ENCODE results near the gene APOL2.

APOL2 gene

DNA sequence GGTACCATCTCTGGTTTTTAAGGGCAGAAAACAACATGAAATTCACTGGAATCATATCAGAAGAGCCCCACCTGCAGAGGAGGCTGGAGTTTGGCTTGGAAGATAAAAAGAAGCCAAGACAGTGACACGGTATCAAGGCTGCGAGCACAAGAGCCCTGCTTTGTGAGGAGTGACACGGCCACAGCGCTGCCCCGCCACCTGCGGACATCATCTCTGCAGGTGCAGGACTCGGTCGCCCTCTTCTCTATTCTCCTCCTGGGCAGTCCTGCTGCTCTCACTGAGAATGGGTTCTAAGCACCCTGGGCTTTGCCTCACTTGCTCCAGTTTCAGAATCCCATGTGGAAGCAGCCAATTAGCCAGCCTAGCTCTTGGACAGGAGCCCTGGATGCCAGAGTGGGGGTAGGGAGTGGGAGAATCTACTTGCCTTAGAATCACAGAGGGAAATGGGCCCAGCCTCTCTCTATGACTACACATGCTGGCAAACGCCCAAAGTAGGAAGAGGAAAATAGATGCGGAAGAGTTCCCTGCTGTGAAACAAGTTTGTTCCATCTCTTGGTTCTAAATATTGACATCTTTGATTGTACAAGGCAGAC is 54.8 kb downstream of the APOL2 start:
- Histone ChIP-seq H3K36me3 (ENCODE audit: control insufficient read depth in 1 of 2, insufficient read depth in 2 of 2, low read depth in 1 of 2, low read length in 2 of 2) (no peaks in the 10 kb centered on the region), H2BK5ac (ENCODE audit: low read depth, low read length, poor library complexity, severe bottlenecking) (no peak overlapping the region), H2BK120ac (ENCODE audit: low read depth, low read length) (no peak overlapping the region), H3K9ac (ENCODE audit: low read length) (no peak overlapping the region), H3K4ac (ENCODE audit: low read depth in 1 of 2, low read length in 2 of 2) (no peak overlapping the region), H2BK12ac (ENCODE audit: low read length in 2 of 2) (no peak overlapping the region), H3K18ac (ENCODE audit: low read depth in 1 of 2, low read length in 2 of 2) (no peak overlapping the region), H3K23ac (ENCODE audit: low read length in 2 of 2) (no peak overlapping the region), H2AFZ (ENCODE audit: low read depth, low read length) (no peak overlapping the region), H3K4me2 (ENCODE audit: low read length, poor library complexity, severe bottlenecking) (no peak overlapping the region), H3K79me1 (replicated peaks; ENCODE audit: low read length, poor library complexity, severe bottlenecking) (no peaks in the 10 kb centered on the region), H3K27me3 (ENCODE audit: control insufficient read depth in 1 of 2, insufficient read depth in 1 of 2, low read length in 2 of 2) (peaks cover 0 to 56% of the 10 kb centered on the region in 2 experiments), H2AK5ac (ENCODE audit: low read length, severe bottlenecking) (no peak overlapping the region), H3K4me3 (ENCODE audit: insufficient read depth in 1 of 2, low read depth in 1 of 2, low read length in 2 of 2) (no peak overlapping the region), H3K9me3 (ENCODE audit: control insufficient read depth, low read length) (no peaks in the 10 kb centered on the region), H2BK15ac (ENCODE audit: low read depth, poor library complexity, severe bottlenecking) (no peak overlapping the region), H3K14ac (ENCODE audit: low read length in 2 of 2) (no peak overlapping the region), H4K91ac (ENCODE audit: low read length) (no peak overlapping the region), H3K27ac (ENCODE audit: low read length, poor library complexity, severe bottlenecking) (no peak overlapping the region), H4K8ac (ENCODE audit: low read length) (no peak overlapping the region), H3K4me1 (ENCODE audit: control insufficient read depth, insufficient read depth, low read depth, low read length) (no peaks in the 10 kb centered on the region)
- DNase-seq, result no peak
- 86% methylated on average over 9 of the region's 10 CpGs for WGBS

DNA sequence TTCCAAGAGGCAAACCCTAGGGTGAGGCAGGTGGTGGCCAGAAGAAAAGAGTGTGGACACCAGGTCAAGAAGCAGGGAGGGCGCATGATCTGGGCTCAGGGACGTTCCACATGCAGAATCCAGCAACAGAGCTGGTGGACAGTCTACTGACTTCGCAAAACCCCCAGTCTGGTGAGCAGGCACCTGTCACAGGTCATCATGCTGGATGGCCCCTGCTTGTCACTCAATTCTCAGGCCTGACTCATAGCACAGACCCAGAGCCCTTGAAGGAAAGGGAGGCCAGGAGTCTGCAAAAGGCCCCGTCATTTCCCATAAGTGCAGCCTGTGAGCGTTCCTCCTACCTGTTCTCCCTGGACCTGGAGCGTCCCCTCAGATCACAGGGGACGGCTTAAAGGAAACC is 55.9 kb downstream of the APOL2 start:
- H2AFZ ChIP-seq (ENCODE audit: low read depth, low read length), result no peak overlapping the region
- no peak overlapping the region for H3K14ac ChIP-seq (ENCODE audit: low read length in 2 of 2)
- H3K4me1 ChIP-seq (ENCODE audit: control insufficient read depth, insufficient read depth, low read depth, low read length), result no peaks in the 10 kb centered on the region
- no peak overlapping the region for H3K4ac ChIP-seq (ENCODE audit: low read depth in 1 of 2, low read length in 2 of 2)
- H4K8ac ChIP-seq (ENCODE audit: low read length), result no peak overlapping the region
- no peaks in the 10 kb centered on the region for H3K79me1 ChIP-seq (replicated peaks; ENCODE audit: low read length, poor library complexity, severe bottlenecking)
- H3K36me3 ChIP-seq (ENCODE audit: control insufficient read depth in 1 of 2, insufficient read depth in 2 of 2, low read depth in 1 of 2, low read length in 2 of 2), result no peaks in the 10 kb centered on the region
- H3K27me3 ChIP-seq (ENCODE audit: control insufficient read depth in 1 of 2, insufficient read depth in 1 of 2, low read length in 2 of 2), result peaks cover 0 to 46% of the 10 kb centered on the region in 2 experiments
- H2BK5ac ChIP-seq (ENCODE audit: low read depth, low read length, poor library complexity, severe bottlenecking), result no peak overlapping the region
- no peak overlapping the region for H2BK15ac ChIP-seq (ENCODE audit: low read depth, poor library complexity, severe bottlenecking)
- no peak overlapping the region for H4K91ac ChIP-seq (ENCODE audit: low read length)
- no peak overlapping the region for H2AK5ac ChIP-seq (ENCODE audit: low read length, severe bottlenecking)
- no peak overlapping the region for H3K27ac ChIP-seq (ENCODE audit: low read length, poor library complexity, severe bottlenecking)
- no peak overlapping the region for H2BK120ac ChIP-seq (ENCODE audit: low read depth, low read length)
- no peak overlapping the region for H3K9ac ChIP-seq (ENCODE audit: low read length)
- no peaks in the 10 kb centered on the region for H3K9me3 ChIP-seq (ENCODE audit: control insufficient read depth, low read length)
- no peak overlapping the region for H3K4me3 ChIP-seq (ENCODE audit: insufficient read depth in 1 of 2, low read depth in 1 of 2, low read length in 2 of 2)
- no peak overlapping the region for H3K18ac ChIP-seq (ENCODE audit: low read depth in 1 of 2, low read length in 2 of 2)
- H3K23ac ChIP-seq (ENCODE audit: low read length in 2 of 2), result no peak overlapping the region
- WGBS, result 91% methylated on average over 7 of the region's 7 CpGs
- no peak overlapping the region for H3K4me2 ChIP-seq (ENCODE audit: low read length, poor library complexity, severe bottlenecking)
- DNase-seq, result no peak
- no peak overlapping the region for H2BK12ac ChIP-seq (ENCODE audit: low read length in 2 of 2)

DNA sequence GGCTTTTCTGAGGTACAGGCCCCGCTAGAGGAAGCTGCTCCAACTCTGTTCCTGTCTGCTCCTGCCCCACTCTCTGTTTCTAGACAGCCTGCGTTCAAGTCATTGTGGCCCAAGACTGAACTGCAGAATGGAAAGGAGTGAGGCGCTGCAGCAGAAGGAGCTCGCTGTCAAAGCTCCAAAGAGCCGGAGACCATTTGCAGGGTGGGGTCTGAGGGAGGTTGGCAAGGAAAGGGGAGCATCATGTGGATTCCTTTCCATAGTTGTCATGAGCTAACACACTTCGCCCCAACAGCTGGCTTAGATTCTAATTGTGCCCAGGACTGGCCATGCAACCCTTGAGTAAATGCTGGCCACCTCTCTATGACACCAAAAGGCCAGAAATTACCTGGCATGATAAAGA is 56.5 kb downstream of the APOL2 start:
- Histone ChIP-seq H2BK15ac (ENCODE audit: low read depth, poor library complexity, severe bottlenecking) (no peak overlapping the region), H3K79me1 (replicated peaks; ENCODE audit: low read length, poor library complexity, severe bottlenecking) (no peaks in the 10 kb centered on the region), H2BK5ac (ENCODE audit: low read depth, low read length, poor library complexity, severe bottlenecking) (no peak overlapping the region), H3K4ac (ENCODE audit: low read depth in 1 of 2, low read length in 2 of 2) (no peak overlapping the region), H3K9ac (ENCODE audit: low read length) (no peak overlapping the region), H3K4me1 (ENCODE audit: control insufficient read depth, insufficient read depth, low read depth, low read length) (no peaks in the 10 kb centered on the region), H4K8ac (ENCODE audit: low read length) (no peak overlapping the region), H3K9me3 (ENCODE audit: control insufficient read depth, low read length) (no peaks in the 10 kb centered on the region), H3K14ac (ENCODE audit: low read length in 2 of 2) (no peak overlapping the region), H3K4me2 (ENCODE audit: low read length, poor library complexity, severe bottlenecking) (no peak overlapping the region), H3K23ac (ENCODE audit: low read length in 2 of 2) (no peak overlapping the region), H2BK12ac (ENCODE audit: low read length in 2 of 2) (no peak overlapping the region), H2AK5ac (ENCODE audit: low read length, severe bottlenecking) (no peak overlapping the region), H4K91ac (ENCODE audit: low read length) (no peak overlapping the region), H3K18ac (ENCODE audit: low read depth in 1 of 2, low read length in 2 of 2) (no peak overlapping the region), H2AFZ (ENCODE audit: low read depth, low read length) (no peak overlapping the region), H2BK120ac (ENCODE audit: low read depth, low read length) (no peak overlapping the region), H3K36me3 (ENCODE audit: control insufficient read depth in 1 of 2, insufficient read depth in 2 of 2, low read depth in 1 of 2, low read length in 2 of 2) (no peaks in the 10 kb centered on the region), H3K27me3 (ENCODE audit: control insufficient read depth in 1 of 2, insufficient read depth in 1 of 2, low read length in 2 of 2) (peaks cover 0 to 42% of the 10 kb centered on the region in 2 experiments), H3K4me3 (ENCODE audit: insufficient read depth in 1 of 2, low read depth in 1 of 2, low read length in 2 of 2) (no peak overlapping the region), H3K27ac (ENCODE audit: low read length, poor library complexity, severe bottlenecking) (no peak overlapping the region)
- no peak for DNase-seq
- WGBS, result 90% methylated on average over 6 of the region's 6 CpGs

DNA sequence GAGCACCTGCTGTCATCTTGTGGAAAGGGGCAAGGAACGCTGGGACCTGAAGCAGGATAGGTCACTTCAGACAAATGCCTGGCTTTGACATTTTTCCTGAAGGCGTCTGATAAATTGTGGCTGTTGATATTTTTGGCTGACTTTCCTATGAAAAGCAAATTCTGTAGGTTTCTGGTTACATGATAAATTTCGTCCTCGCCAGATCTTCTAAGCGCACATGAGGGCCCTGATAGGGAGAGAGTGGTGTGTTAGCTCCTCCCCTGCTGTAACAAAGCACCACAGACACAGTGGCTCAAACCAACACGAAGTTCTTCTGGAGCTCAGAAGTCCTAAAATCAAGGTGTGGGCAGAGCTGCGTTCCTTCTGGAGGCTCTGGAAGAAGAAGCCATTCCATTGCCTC is 57.3 kb downstream of the APOL2 start:
- Histone ChIP-seq H2BK120ac (ENCODE audit: low read depth, low read length) (no peak overlapping the region), H2AK5ac (ENCODE audit: low read length, severe bottlenecking) (no peak overlapping the region), H3K4me3 (ENCODE audit: insufficient read depth in 1 of 2, low read depth in 1 of 2, low read length in 2 of 2) (no peak overlapping the region), H3K27me3 (ENCODE audit: control insufficient read depth in 1 of 2, insufficient read depth in 1 of 2, low read length in 2 of 2) (peaks cover 0 to 42% of the 10 kb centered on the region in 2 experiments), H4K91ac (ENCODE audit: low read length) (no peak overlapping the region), H3K23ac (ENCODE audit: low read length in 2 of 2) (no peak overlapping the region), H3K9me3 (ENCODE audit: control insufficient read depth, low read length) (no peaks in the 10 kb centered on the region), H3K79me1 (replicated peaks; ENCODE audit: low read length, poor library complexity, severe bottlenecking) (no peaks in the 10 kb centered on the region), H3K4me2 (ENCODE audit: low read length, poor library complexity, severe bottlenecking) (no peak overlapping the region), H2BK15ac (ENCODE audit: low read depth, poor library complexity, severe bottlenecking) (no peak overlapping the region), H3K9ac (ENCODE audit: low read length) (no peak overlapping the region), H3K18ac (ENCODE audit: low read depth in 1 of 2, low read length in 2 of 2) (no peak overlapping the region), H2BK12ac (ENCODE audit: low read length in 2 of 2) (no peak overlapping the region), H2AFZ (ENCODE audit: low read depth, low read length) (no peak overlapping the region), H4K8ac (ENCODE audit: low read length) (no peak overlapping the region), H3K4me1 (ENCODE audit: control insufficient read depth, insufficient read depth, low read depth, low read length) (no peaks in the 10 kb centered on the region), H3K27ac (ENCODE audit: low read length, poor library complexity, severe bottlenecking) (no peak overlapping the region), H3K4ac (ENCODE audit: low read depth in 1 of 2, low read length in 2 of 2) (no peak overlapping the region), H3K14ac (ENCODE audit: low read length in 2 of 2) (no peak overlapping the region), H3K36me3 (ENCODE audit: control insufficient read depth in 1 of 2, insufficient read depth in 2 of 2, low read depth in 1 of 2, low read length in 2 of 2) (no peaks in the 10 kb centered on the region), H2BK5ac (ENCODE audit: low read depth, low read length, poor library complexity, severe bottlenecking) (no peak overlapping the region)
- DNase-seq, result no peak
- 72% methylated on average over 7 of the region's 7 CpGs for WGBS

Data from mesenchymal stem cell (in vitro differentiated cells and primary cell).